ENCODE measurements around the gene NAP1L4.

DNA sequence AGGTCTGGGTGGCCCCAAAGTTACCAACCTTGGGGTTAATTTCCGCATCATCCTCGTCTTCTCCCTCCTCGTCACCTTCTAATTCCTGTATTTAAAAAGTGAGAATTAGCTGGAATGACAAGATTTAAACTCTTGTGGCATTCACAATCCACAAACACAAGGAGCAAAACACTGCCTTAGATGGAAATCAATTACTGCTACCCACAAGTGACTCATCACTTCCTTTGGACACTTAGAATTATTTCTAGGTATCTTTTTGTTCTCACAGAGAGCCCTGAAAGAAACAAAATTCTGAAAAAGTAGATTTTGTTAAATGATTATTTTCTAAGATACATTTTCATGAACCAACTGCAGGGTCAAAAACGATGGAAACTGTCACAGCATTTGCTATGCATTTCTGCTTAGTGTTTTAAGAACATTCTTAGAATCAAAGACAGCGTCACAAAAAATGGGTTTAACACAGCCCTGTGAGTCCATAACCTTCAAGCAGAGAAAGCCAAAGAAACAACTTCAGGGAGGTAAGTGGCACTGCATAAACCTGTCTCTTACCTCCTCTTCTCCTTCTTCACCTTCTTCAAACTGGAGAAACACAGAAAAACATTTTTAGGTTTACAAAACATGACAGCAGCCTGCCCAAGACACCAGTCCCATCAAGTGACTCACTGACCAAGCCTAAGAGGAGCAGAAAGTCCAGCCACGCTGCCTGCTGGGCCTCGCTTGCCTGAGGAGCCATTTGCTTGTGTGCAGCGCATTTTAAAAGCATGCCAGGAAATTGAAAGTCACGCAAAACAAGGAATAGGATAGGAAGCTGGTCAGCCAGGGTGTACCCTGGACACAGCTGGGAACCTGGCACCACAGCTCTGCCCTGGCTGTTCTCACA lies 40.7 kb downstream of the NAP1L4 start:
- TF ChIP-seq, protein P1, sequence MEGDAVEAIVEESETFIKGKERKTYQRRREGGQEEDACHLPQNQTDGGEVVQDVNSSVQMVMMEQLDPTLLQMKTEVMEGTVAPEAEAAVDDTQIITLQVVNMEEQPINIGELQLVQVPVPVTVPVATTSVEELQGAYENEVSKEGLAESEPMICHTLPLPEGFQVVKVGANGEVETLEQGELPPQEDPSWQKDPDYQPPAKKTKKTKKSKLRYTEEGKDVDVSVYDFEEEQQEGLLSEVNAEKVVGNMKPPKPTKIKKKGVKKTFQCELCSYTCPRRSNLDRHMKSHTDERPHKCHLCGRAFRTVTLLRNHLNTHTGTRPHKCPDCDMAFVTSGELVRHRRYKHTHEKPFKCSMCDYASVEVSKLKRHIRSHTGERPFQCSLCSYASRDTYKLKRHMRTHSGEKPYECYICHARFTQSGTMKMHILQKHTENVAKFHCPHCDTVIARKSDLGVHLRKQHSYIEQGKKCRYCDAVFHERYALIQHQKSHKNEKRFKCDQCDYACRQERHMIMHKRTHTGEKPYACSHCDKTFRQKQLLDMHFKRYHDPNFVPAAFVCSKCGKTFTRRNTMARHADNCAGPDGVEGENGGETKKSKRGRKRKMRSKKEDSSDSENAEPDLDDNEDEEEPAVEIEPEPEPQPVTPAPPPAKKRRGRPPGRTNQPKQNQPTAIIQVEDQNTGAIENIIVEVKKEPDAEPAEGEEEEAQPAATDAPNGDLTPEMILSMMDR (IDR thresholded peaks at IDR 0.05): no peak
- no peak for TF ChIP-seq POLR2A (IDR thresholded peaks at IDR 0.05)

All from right lobe of liver (tissue), 4 donors.